NCI-H146 treated with DMSO at 0.1 percent for 48 hours (cell line): Measurements from ENCODE around the gene LEPROT.
"Not testable (repeated sequence)": the region's sequence is repeated elsewhere in the genome, so short reads cannot be mapped to it uniquely, and the experiment has no call there.

Experiments used
- DNase-seq: peaks from one replicate; lab custom pipeline; 2025; ENCODE audit not compliant: unreplicated experiment; lab: John Stamatoyannopoulos, UW

The LEPROT gene

DNA sequence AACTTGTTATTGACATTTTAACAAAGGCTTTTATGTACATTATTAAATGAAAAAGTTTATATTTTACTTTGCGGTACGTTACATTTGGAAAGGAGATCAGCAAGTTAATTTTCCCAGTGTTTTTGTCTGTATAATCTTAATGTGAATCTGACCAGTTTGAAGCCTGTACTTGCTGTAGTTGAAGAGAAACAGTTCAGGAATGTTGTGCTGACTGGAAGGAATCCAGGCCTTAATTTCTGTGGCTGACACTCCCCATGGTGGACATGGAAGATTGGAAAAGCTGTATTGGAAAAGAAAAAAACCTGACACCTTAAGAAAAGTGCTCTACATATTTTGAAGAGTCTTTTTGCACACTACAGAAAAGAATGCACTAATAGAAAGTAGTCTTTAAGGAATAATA is 15.5 kb downstream of the LEPROT start:
- no peak for DNase-seq

DNA sequence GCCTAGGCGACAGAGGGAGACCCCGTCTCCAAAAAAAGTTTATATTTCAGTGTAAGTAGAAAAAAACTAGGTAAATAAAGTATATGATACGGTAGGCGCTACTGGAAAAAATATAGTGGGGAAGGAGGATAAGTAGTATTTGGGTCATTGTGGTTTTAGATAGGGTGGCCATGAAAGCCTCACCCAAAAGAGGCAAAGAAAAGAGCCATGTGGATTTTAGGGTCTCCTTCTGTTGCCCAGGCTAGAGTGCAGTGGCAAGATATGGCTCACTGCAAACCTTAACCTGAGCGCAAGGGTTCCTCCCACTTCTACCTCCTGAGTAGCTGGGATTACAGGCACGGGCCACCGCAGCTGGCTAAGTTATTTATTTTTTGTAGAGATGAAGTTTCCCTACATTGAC is 17.1 kb downstream of the LEPROT start:
- DNase-seq, result no peak

DNA sequence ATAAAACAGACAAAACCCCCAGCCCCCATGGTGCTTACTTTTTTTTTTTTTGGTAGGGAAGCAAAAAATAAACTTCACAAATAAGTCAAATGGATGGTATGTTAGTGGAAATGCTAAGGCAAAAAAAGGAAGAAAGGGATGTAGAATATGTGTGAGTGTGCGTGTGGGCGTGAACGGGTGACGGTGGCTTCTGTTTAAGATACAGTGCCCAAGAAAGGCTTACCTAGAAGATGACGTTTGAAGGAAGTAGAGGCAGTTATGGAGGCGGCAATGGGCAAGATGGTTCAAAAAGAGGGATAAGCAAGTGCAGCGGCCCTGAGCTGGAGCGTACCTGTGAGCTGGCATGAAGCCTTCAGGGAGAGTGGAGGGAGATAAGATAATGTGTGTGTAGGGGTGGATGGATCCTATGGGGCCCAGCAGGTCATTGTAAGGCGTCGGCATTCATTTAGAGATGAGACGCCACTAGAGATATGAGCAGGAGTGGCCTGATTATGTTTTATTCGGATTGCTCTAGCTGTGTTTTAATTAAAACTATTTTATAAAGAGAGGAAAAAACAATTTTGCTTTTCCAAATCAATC is 19.9 kb downstream of the LEPROT start:
- DNase-seq, result no peak

DNA sequence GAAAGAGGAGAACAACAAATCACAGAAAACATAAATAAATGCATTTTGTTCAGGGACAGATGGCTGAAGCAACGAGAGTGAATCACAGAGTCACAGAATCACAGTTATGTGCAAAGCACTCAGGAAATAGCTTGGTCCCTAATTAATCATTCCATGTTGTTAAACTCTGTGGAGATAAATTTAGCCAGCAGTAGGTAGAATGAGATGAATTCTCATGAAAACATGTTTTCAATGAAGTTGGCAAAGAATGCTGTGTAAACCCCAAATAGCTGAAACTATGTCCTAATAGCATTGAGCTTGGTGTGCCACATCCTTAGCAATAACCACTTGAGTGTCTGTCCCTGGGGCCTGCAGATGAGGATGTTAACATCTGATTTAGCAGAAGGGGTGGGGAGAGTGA is 20.4 kb downstream of the LEPROT start:
- no peak for DNase-seq

DNA sequence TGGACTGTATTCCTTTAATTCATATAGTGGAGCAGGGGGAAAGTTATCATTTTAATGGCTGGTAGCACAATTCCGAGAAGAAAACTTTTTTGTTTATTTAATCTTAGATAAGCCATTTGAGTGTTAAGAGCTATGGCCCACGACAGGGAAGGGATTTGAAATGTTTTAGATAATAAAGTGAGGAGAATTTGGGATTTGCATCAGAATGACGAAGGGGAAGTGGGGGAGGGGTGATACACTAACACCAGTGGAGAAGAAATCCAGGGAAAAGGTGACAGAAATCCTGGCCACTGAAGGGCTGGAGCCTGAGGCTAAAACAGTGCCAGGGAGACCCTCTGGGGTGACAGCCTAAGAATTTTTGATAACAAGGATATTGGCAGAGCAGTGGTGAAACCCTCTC is 21.0 kb downstream of the LEPROT start:
- DNase-seq, result no peak

DNA sequence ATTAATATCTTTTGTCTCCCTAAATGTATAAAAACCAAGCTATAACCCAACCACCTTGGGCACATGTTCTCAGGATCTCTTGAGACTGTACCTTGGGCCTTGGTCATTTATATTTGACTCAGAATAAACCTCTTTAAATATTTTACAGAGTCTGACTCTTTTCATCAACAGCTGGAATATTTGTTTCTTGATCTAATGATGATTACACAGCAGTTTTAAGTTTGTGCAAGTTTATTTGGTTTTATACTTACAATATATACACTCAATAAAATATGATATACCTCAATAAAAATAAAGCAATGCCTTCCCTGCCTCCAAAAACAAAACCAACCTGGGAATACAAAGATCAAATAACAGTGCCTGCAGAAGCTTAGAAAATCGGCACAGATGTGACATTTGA is 22.0 kb downstream of the LEPROT start:
- no peak for DNase-seq

DNA sequence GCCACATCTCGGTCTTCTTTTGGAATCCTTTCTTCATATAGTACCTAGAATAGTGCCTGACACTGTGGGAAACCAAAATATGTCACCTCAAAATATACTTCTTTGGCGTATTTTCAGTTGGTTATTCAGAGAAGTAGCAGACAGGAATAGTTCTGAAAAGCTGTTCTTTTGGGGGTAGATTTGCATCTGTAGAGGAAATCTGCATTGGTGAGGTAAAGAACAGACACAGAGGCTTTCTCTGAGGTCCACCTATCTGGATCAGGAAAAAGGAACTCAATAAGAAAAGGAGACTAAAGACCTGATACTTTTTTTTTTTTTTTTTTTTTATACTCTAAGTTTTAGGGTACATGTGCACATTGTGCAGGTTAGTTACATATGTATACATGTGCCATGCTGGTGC is 23.2 kb downstream of the LEPROT start:
- DNase-seq, result no peak

DNA sequence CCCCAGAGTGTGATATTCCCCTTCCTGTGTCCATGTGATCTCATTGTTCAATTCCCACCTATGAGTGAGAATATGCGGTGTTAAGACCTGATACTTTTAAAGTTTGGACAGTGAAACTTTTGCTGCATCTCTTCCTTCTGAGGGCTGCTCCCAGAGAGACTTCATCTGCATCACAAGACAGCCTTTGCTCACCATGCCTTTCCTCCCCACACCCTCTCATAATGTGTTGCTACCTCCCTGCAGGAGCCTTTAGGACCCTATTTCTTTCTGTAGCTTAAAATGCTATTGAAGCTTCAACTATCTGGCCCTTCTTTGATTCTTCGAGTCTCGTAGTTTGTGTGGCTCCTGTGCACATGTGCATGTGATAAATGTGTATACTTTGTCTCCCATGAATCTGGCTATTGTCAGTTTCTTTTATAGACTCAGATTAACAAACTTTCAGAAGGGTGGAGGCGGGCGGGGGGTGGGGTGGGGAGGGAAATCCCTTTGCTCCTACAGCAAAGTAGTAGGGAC is 23.7 kb downstream of the LEPROT start:
- no peak for DNase-seq

DNA sequence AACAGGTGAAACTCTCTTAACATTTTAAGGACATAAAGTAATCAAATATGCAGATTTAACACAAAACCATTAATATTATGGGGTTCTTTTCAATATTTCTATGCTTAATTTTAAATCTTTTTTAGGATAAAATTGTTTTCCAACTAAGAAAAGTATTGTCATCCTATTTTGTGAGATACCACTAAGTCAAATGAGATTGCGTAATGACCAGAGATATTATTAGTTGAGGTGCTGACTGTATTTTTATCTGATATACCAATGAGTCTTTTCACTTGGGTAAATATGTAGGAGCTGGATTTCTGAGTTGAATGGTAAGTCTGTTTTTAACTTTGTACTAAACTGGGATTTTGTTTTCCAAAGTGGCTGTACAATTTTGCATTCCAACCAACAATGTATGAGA is 25.4 kb downstream of the LEPROT start:
- DNase-seq, result no peak

DNA sequence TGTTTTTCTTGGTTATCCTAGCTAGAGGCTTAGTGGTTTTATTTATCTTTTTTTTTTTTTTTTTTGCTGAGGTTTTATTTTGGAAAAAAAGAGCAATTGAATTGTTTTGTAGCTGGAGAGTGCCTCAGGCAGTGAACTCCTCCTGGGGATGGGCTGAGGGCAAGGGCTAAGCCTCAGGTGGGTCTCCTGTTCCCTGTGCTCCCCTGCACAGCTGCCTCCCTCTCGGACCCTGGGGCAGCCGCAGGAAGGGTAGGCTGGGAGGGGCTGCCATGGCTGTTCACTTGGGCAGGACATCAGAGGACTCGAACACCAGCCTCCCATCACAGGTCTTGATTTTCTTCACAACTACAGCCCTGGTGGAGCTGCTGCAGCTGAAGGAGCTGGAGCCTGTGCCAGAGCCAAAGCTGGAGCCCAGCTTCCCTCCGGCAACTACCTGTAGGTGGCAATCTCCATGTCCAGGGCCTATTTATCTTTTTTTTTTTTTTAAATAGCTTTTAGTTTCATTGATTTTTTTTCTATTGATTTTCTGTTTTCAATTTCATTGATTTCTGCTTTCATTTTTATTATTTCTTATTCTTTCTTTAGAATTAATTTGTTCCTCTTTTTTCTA is 28.9 kb downstream of the LEPROT start:
- no peak for DNase-seq

DNA sequence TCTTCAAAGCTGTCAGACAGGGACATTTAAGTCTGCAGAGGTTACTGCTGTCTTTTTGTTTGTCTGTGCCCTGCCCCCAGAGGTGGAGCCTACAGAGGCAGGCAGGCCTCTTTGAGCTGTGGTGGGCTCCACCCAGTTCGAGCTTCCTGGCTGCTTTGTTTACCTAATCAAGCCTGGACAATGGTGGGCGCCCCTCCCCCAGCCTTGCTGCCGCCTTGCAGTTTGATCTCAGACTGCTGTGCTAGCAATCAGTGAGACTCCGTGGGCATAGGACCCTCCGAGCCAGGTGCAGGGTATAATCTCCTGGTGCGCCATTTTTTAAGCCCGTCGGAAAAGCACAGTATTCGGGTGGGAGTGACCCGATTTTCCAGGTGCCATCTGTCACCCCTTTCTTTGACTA is 35.2 kb downstream of the LEPROT start:
- DNase-seq, result not testable (repeated sequence)

DNA sequence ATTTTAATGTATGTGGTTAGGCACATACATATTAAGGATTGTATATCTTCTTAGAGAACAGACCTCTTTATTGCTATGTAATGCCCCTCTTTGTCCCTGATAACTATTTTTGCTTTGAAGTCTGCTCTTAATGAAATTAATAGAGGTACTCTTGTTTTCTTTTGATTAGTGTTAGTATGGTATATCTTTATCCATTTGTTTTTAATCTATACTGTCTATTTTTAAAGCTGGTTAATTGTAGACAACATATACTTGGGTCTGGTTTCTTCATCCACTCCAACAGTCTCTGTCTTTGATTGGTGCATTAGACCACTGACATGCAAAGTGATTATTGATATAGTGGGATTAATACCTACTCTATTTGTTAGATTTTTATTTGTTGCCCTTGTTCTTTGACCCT is 36.0 kb downstream of the LEPROT start:
- no peak for DNase-seq

DNA sequence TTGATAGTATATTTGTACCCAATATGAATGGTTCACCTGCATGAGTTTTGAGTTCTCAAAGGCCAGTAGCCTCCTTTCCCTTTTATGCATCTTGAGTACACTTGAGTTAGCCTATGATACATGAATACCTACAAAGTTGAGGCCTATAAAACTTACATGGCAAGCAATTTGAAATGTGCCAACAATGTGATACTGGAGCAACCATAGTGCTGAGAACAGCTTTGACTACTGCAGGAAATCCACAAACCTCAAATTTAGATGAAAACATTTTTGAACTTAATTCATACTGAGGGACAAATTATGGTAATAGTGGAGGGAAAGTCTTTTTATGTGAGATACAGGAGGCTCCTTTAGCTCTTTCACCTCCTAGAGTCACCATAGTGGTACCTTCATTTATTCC is 37.4 kb downstream of the LEPROT start:
- DNase-seq, result no peak

DNA sequence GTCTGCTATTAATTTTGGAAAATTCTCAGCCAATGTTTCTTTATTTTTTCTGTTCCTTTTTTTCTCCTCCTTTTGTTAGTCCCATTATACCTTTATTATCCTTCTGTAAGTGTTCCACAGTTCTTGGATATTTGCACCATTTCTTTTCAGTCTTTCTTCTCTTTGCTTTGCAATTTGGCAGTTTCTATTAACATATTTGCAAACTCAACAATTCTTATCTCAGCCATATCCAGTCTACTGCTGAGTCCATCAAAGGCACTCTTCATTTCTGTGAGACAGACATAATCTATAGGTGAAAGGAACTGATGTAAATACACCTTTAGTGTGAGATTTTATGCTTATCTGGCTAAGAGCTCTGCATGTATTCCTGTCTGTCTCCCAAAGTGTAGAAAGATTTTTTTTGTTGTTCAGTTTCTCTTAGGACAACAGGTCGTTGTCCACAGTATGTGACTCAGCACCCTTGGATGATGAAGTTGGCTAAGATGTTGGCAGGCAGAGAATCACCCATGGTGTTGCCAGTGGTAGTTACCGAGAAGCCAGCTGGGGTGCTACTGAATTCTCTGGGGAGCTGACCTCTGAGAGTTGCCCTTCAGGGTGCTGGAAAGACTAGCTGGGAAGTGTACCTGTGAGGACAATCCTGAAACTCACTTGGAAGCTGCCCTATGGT is 38.4 kb downstream of the LEPROT start:
- no peak for DNase-seq

DNA sequence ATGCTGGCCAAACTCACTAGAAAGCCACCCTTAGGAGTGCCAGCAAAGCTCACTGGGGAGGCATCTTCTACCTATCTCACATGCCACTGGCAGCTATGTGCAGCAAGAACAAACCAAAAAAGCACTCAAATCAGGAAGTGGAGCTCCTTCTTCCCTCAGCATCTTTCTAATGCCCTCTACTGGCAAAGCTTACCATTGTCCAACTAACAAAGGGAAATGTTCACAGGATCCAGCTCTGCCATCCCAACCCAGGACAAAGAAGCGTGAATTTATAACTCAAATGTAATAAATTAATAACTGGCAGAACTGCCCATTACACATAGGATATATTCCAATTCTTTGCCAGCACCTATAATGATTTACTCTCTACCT is 38.9 kb downstream of the LEPROT start:
- no peak for DNase-seq

DNA sequence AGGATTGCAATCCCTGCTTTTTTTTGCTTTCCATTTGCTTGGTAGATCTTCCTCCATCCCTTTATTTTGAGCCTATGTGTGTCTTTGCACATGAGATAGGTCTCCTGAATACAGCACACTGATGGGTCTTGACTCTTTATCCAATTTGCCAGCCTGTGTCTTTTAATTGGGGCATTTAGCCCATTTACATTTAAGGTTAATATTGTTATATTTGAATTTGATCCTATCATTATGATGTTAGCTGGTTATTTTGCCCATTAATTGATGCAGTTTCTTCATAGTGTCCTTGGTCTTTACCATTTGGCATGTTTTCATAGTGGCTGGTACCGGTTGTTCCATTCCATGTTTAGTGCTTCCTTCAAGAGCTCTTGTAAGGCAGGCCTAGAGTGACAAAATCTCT is 45.4 kb downstream of the LEPROT start:
- not testable (repeated sequence) for DNase-seq

DNA sequence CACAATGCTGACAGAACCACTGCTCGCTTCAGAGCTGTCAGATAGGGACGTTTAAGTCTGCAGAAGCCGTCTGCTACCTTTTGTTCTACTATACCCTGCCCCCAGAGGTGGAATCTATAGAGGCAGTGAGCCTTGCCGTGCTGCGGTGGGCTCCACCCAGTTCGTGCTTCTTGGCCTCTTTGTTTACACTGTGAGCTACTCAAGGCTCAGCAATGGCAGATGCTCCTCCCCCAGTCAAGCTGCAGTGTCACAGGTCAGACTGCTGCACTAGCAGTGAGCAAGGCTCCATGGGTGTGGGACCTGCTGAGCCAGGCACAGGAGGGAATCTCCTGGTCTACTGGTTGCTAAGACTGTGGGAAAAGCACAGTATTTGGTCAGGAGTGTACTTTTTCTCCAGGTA is 47.1 kb downstream of the LEPROT start:
- peak; percentile 28 for DNase-seq

DNA sequence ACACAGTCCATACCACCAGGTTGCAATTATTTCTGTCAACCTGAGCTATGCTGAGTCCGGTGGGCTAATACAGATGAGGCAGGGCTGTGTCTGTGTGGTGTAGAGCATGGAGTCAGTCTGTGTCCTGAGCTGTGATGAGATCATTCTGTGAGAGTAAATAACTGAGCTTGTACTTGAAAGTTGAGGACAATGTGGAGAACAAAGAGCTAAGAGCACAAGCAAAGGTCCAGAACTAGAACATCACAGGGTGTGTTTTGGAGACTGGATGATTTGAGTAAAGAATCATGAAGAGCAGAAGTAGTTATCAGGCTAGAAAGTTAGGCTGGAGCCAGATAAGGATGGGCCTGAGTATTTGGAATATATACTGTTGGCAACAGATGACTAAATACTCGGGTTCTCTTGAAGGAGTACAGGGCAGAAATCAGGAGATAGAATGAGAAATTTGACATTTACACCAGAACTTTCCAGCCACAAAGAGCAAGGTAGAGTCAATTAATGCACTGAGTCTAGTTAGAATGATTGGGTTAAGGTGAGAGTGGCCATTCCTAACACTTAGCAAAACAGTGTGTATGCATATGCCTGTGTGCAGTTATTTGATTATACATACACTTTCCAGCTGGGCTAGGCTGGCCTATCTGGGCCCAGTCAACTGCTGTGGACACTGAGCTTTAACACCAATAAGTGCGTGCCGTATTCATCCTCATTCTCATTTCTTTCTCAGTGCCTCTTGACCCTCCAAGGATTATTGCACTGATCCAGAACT is 48.8 kb downstream of the LEPROT start:
- DNase-seq, result no peak

DNA sequence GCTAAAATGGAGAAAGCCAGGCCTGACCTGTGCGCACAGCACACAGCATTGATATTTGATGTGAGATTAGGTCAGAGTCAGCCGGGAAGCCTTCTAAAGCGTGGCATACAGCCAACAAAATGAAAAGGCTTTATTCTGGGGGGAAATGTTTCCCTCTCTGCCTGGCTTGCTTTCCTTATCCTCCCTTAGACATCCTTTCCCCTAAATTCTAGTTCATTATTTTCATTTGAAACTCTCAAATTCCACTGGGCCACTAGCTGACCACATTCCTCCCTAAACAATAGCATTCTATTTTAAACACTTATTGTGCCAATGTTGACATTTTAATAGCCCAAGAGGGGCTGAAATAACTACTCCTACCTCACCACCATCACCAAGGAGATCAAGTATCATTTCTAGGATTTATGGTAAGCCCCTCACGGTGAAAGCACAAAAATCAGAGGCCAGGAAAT is 49.4 kb downstream of the LEPROT start:
- no peak for DNase-seq

DNA sequence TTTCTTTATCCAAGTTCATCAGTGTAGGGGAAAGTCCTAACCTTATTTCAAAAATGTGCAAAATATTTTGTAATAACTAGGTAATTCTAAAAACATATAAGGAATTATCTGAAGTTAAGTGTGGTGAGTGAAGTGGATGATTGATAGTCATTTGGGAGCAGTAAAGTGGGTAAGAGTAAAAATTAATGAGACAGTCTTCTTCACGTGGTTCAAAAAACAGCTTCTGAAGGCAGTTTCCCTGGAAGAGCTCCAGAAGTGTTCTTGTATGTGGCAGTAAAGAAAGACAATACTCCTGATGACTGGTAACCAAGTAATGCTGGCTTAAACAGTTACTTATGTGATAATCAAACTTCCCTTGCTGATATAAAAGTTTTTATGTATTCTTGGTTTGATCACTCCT is 50.3 kb downstream of the LEPROT start:
- DNase-seq, result no peak

DNA sequence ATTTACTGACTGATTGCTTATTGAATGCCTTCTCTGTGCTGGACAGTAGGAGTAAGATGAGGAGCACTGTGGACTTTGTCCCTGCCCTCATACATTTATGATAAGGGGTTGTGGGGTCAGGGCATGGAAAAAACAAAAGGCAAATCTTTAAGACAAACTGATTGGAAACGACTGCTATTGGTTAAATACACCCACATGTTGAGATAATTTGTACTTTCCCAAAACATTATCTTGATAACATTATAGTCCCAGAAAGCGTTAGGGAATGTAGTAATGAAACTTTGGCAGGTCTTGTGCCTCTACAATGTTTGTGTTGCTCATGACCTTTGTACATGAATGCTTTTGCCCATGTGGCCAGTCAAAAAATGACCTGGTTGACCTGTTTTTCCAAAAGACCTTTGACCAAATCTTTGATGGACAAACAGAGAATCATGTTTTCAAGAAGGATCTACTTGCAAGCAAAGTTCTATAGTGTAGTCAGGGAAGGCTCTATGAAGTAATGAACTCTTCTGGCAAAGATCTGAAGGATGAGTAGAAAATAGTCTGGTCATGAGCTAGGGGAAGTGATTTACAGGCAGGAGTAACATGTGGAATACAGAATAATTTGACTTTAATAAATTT is 50.9 kb downstream of the LEPROT start:
- DNase-seq, result no peak
